D341Med (cell line): ENCODE data around the gene RANBP10.

Experiments
- DNase-seq: peaks from one replicate; pipeline ENCODE4 v3.0.0; 2012; ENCODE audit warnings: low spot score

Gene RANBP10

GRCh38 chr16:67741118-67741517 lies 65.2 kb downstream of the RANBP10 start:
- no peak for DNase-seq

GRCh38 chr16:67740391-67740790 lies 66.0 kb downstream of the RANBP10 start:
- no peak for DNase-seq

- DNase-seq = no peak
Observed at GRCh38 chr16:67736858-67737257, 69.5 kb downstream of the RANBP10 start.

- DNase-seq = no peak
Observed at GRCh38 chr16:67734731-67735201, 71.6 kb downstream of the RANBP10 start.

GRCh38 chr16:67733734-67734470 lies 72.5 kb downstream of the RANBP10 start:
- DNase-seq = peak; percentile 67

- no peak for DNase-seq
Observed at GRCh38 chr16:67731753-67732095, 74.6 kb downstream of the RANBP10 start.

- no peak for DNase-seq
Observed at GRCh38 chr16:67731071-67731752, 75.1 kb downstream of the RANBP10 start.

- DNase-seq = no peak
Observed at GRCh38 chr16:67730326-67730725, 76.0 kb downstream of the RANBP10 start.

GRCh38 chr16:67729636-67730248 lies 76.6 kb downstream of the RANBP10 start:
- no peak for DNase-seq

- DNase-seq = no peak
Observed at GRCh38 chr16:67727521-67728485, 78.6 kb downstream of the RANBP10 start.

- no peak for DNase-seq
Observed at GRCh38 chr16:67726106-67727034, 80.0 kb downstream of the RANBP10 start.

- no peak for DNase-seq
Observed at GRCh38 chr16:67723911-67724305, 82.5 kb downstream of the RANBP10 start.

GRCh38 chr16:67723151-67723910 lies 83.0 kb downstream of the RANBP10 start:
- no peak for DNase-seq

- DNase-seq = no peak
Observed at GRCh38 chr16:67720236-67720635, 86.1 kb downstream of the RANBP10 start.

GRCh38 chr16:67719778-67720144 lies 86.6 kb downstream of the RANBP10 start:
- DNase-seq = no peak

- DNase-seq = peak; percentile 100
Observed at GRCh38 chr16:67719048-67719777, 87.1 kb downstream of the RANBP10 start, which contains the start of gene GFOD2. Gene GFOD2 (minus strand): TSS chr16:67719316. CDS start chr16:67685715, 33,601 bp downstream.

- DNase-seq = no peak
Observed at GRCh38 chr16:67718668-67719047, 87.7 kb downstream of the RANBP10 start.

- no peak for DNase-seq
Observed at GRCh38 chr16:67716097-67716496, 90.3 kb downstream of the RANBP10 start.

GRCh38 chr16:67714522-67714921 lies 91.8 kb downstream of the RANBP10 start:
- DNase-seq = no peak
